GM10266 (cell line): ENCODE data around the gene MPRIP.

Source experiments
- DNase-seq: peaks from one replicate; pipeline ENCODE4 v3.0.0; 2012; ENCODE audit errors: extremely low spot score
- CTCF ChIP-seq: IDR thresholded peaks from 2 replicates; pipeline ENCODE4 v1.5.1; 2012; ENCODE audit warnings: mild to moderate bottlenecking, low read depth; ENCODE audit not compliant: control insufficient read depth, insufficient read depth; ENCODE audit errors: missing control alignments

Gene MPRIP

GRCh38 chr17:17120701-17121100 lies 78.4 kb downstream of the MPRIP start:
- DNase-seq: no peak

GRCh38 chr17:17121162-17121561 lies 78.9 kb downstream of the MPRIP start:
- TF ChIP-seq CTCF: no peak
- DNase-seq: no peak

More at GRCh38 chr17:17120701-17121100, 78.4 kb downstream of the MPRIP start:
- TF ChIP-seq CTCF: no peak

GRCh38 chr17:17122781-17123483 lies 80.7 kb downstream of the MPRIP start:
- TF ChIP-seq CTCF: no peak
- DNase-seq: no peak

GRCh38 chr17:17124341-17124740 lies 82.1 kb downstream of the MPRIP start:
- no peak for TF ChIP-seq CTCF
- no peak for DNase-seq

- no peak for DNase-seq
- TF ChIP-seq CTCF: no peak
Measured at GRCh38 chr17:17125136-17126084, 83.2 kb downstream of the MPRIP start.

- no peak for TF ChIP-seq CTCF
- DNase-seq: no peak
Measured at GRCh38 chr17:17126131-17127110, 84.2 kb downstream of the MPRIP start.
